GM23338 (cell line): ENCODE measurements around the gene KCTD17. TPM values are rescaled to one million over a fixed set of nuclear protein-coding genes. Genes with fewer than 3 reads are reported as not detected.
A peak's percentile ranks its signal among the peaks of the same experiment; 100 is the strongest.

Source experiments
- ATAC-seq: fragments of 200-7000 bp; cut with Tn5 transposase; 3 replicates; pipeline ENCODE4 v1.9.1; 2020
- DNase-seq: peaks from one replicate; pipeline ENCODE4 v3.0.0-alpha.2; 2015; ENCODE audit warnings: low spot score
- H2AFZ ChIP-seq: fragments of 200-600 bp; sonication (generic); 2 replicates; pipeline ENCODE4 v1.8.0; 2016; ENCODE audit warnings: antibody characterized with exemption, mild to moderate bottlenecking, moderate library complexity
- H3F3A ChIP-seq: fragments of 200-600 bp; sonication (generic); replicated peaks from 2 replicates; pipeline ENCODE4 v1.8.0; 2017; ENCODE audit warnings: antibody characterized with exemption, mixed run types, low read depth
- H3K27ac ChIP-seq: fragments of 200-600 bp; sonication (generic); 2 replicates; pipeline ENCODE4 v1.6.1; 2016; ENCODE audit warnings: low read depth
- H3K27me3 ChIP-seq: fragments of 200-600 bp; sonication (generic); 2 replicates; pipeline ENCODE4 v1.8.0; 2016; ENCODE audit warnings: mild to moderate bottlenecking, mixed run types, moderate library complexity; ENCODE audit not compliant: insufficient read depth
- H3K36me3 ChIP-seq: fragments of 200-600 bp; sonication (generic); 2 replicates; pipeline ENCODE4 v1.8.0; 2016; ENCODE audit warnings: mild to moderate bottlenecking; ENCODE audit not compliant: insufficient read depth
- H3K4me1 ChIP-seq: fragments of 200-600 bp; sonication (generic); 2 replicates; pipeline ENCODE4 v1.8.0; 2016; ENCODE audit warnings: mild to moderate bottlenecking, moderate library complexity; ENCODE audit not compliant: insufficient read depth
- H3K4me2 ChIP-seq: fragments of 200-600 bp; sonication (generic); 2 replicates; pipeline ENCODE4 v1.7.1; 2017; ENCODE audit warnings: mixed run types
- H3K4me3 ChIP-seq: fragments of 200-600 bp; sonication (generic); 2 replicates; pipeline ENCODE4 v1.6.1; 2016; ENCODE audit warnings: mixed run types
- H3K79me2 ChIP-seq: fragments of 200-600 bp; sonication (generic); replicated peaks from 2 replicates; pipeline ENCODE4 v1.8.0; 2017; ENCODE audit warnings: mild to moderate bottlenecking; ENCODE audit not compliant: insufficient read depth
- H3K9me2 ChIP-seq: fragments of 200-600 bp; sonication (generic); 2 replicates; pipeline ENCODE4 v1.8.0; 2017; ENCODE audit not compliant: insufficient read depth
- H4K20me1 ChIP-seq: fragments of 200-600 bp; sonication (generic); replicated peaks from 2 replicates; pipeline ENCODE4 v1.8.0; 2017; ENCODE audit warnings: mild to moderate bottlenecking; ENCODE audit not compliant: insufficient read depth
- H3K27ac Mint-ChIP-seq: 2 replicates; pipeline ENCODE4 v1.8.0; 2020; ENCODE audit warnings: inconsistent platforms, mild to moderate bottlenecking, moderate library complexity, mixed read lengths
- H3K27me3 Mint-ChIP-seq: 3 replicates; pipeline ENCODE4 v1.8.0; 2022; ENCODE audit warnings: low read depth, mild to moderate bottlenecking, moderate library complexity, mixed read lengths, inconsistent platforms; ENCODE audit not compliant: insufficient read depth, poor library complexity
- H3K36me3 Mint-ChIP-seq: 3 replicates; pipeline ENCODE4 v1.8.0; 2021; ENCODE audit warnings: low read depth, mild to moderate bottlenecking, inconsistent platforms, moderate library complexity, mixed read lengths
- H3K4me1 Mint-ChIP-seq: 3 replicates; pipeline ENCODE4 v1.8.0; 2020; ENCODE audit warnings: mild to moderate bottlenecking, inconsistent platforms, mixed read lengths
- H3K4me3 Mint-ChIP-seq: 3 replicates; pipeline ENCODE4 v1.8.0; 2021; ENCODE audit warnings: moderate library complexity, mild to moderate bottlenecking, inconsistent platforms, mixed read lengths
- H3K9me3 Mint-ChIP-seq: 3 replicates; pipeline ENCODE4 v1.8.0; 2020; ENCODE audit warnings: moderate library complexity, mild to moderate bottlenecking, inconsistent platforms, mixed read lengths
- EZH2 ChIP-seq: fragments of 200-600 bp; sonication (generic); IDR thresholded peaks from one replicate; pipeline ENCODE4 v1.8.0; 2017; ENCODE audit warnings: antibody characterized with exemption, mild to moderate bottlenecking, low read depth; ENCODE audit not compliant: unreplicated experiment
- JUNB ChIP-seq: IDR thresholded peaks from one replicate; pipeline ENCODE4 v1.6.1; 2016; ENCODE audit warnings: antibody characterized with exemption; ENCODE audit not compliant: unreplicated experiment
- NANOG ChIP-seq: IDR thresholded peaks from 2 replicates; pipeline ENCODE4 v1.6.1; 2016; ENCODE audit warnings: antibody characterized with exemption, borderline replicate concordance
- POLR2AphosphoS5 ChIP-seq: IDR thresholded peaks from 2 replicates; pipeline ENCODE4 v1.6.1; 2016; ENCODE audit warnings: antibody characterized with exemption, low read depth
- ZNF114 ChIP-seq: fragments of 250-450 bp; sonication (Bioruptor Pico); IDR thresholded peaks from 2 replicates; pipeline ENCODE4 v1.5.0; 2020; ENCODE audit warnings: mild to moderate bottlenecking, moderate library complexity
- ZNF331 ChIP-seq: fragments of 250-450 bp; sonication (Bioruptor Pico); IDR thresholded peaks from 2 replicates; pipeline ENCODE4 v1.5.0; 2020; ENCODE audit warnings: low read depth, mild to moderate bottlenecking, moderate library complexity
- polyA plus RNA-seq: library from polyadenylated mRNA; unstranded; fragments of >200 nt; fragmentation: Nextera tagmentation; extraction: Ambion mirVana; gene quantifications from 2 replicates; pipeline ENCODE4 v1.2.1, GENCODE V29; 2016
- total RNA-seq: library from RNA; depleted of rRNA; stranded (reverse); fragments of >200 nt; shearing (Covaris generic); gene quantifications from 2 replicates; pipeline ENCODE4 v1.2.3, GENCODE V29; 2014
- TF ChIP-seq, protein P1 (sequence below), 2 experiments: fragments of 200-600 bp in 1 of 2; sonication (generic) in 1 of 2; conservative IDR thresholded peaks; 2 replicates each; pipeline versions ENCODE4 v1.5.1 to v1.6.1; 2016 to 2017; ENCODE audit warnings: antibody characterized with exemption in 2 of 2, low read depth in 2 of 2, mild to moderate bottlenecking in 2 of 2, moderate library complexity in 1 of 2
- TF ChIP-seq, protein P2 (sequence below): IDR thresholded peaks from one replicate; pipeline ENCODE4 v1.6.1; 2018; ENCODE audit warnings: antibody characterized with exemption; ENCODE audit not compliant: unreplicated experiment
- TF ChIP-seq, protein P3 (sequence below): IDR thresholded peaks from 2 replicates; pipeline ENCODE4 v1.6.1; 2016; ENCODE audit warnings: antibody characterized with exemption

Gene KCTD17
- total and polyA plus RNA-seq, 2 experiments from 2014 or later: 25.1 to 35.0 TPM

DNA sequence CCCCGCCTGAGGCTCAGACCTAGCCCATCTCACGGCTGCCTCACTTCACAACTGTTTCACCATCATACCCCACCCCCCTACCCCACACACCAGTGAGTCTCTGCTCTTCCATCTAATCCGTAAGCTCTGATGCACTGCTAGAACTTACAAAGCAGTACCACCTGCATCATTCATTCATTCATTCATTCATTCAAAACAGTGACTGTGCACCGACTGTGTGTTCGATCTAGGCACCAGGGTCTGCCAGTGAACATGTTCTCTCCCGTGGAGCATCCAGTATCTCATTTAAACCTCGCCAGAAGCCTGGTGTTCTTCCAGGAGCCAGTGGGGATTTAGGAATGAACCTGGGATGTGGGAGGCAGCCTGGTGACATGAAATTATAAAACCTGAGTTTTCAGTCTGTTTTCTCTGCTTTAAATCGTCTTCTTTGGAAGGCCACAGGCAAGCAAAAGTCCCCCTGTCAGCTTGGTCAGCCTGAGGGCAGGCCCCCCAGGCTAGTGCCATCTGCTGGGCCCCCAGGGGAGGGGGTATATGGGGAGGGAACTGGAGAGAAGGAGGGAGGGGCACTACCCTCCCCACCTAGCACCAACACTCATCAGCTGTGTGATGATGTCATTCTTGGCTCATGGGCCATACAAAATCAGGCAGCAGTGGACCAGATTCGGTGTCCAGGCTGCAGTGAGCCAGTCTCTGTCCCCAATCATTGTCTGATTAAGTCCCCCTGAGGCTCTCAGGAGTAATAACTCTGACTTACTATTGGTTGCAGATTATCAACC, 39.6 kb downstream of the KCTD17 start:
- H2AFZ ChIP-seq: no peak overlapping the region

More for the DNA sequence above, 39.6 kb downstream of the KCTD17 start:
- Histone ChIP-seq H3K4me2 (no peak overlapping the region), H3K4me3 (no peak overlapping the region), H3F3A (no peaks in the 10 kb centered on the region), H3K79me2 (no peaks in the 10 kb centered on the region), H3K4me1 (no peaks in the 10 kb centered on the region; the same call in 1 of the 2 replicates), H3K9me2 (no peaks in the 10 kb centered on the region), H3K27ac (no peak overlapping the region), H3K36me3 (no peaks in the 10 kb centered on the region), H4K20me1 (no peaks in the 10 kb centered on the region), H3K27me3 (no peaks in the 10 kb centered on the region)
- ATAC-seq (peak; percentile 17; the same call in 1 of the 3 replicates), DNase-seq (no peak)
- no peaks in the 10 kb centered on the region; the same call in 2 of the 3 replicates for H3K9me3 Mint-ChIP-seq
- peaks cover 8% of the 10 kb centered on the region for H3K4me1 Mint-ChIP-seq
- H3K4me3 Mint-ChIP-seq: no peak overlapping the region
- H3K27me3 Mint-ChIP-seq: peaks cover 8% of the 10 kb centered on the region
- H3K27ac Mint-ChIP-seq: no peak overlapping the region
- H3K36me3 Mint-ChIP-seq: no peaks in the 10 kb centered on the region
- TF ChIP-seq, protein P1, sequence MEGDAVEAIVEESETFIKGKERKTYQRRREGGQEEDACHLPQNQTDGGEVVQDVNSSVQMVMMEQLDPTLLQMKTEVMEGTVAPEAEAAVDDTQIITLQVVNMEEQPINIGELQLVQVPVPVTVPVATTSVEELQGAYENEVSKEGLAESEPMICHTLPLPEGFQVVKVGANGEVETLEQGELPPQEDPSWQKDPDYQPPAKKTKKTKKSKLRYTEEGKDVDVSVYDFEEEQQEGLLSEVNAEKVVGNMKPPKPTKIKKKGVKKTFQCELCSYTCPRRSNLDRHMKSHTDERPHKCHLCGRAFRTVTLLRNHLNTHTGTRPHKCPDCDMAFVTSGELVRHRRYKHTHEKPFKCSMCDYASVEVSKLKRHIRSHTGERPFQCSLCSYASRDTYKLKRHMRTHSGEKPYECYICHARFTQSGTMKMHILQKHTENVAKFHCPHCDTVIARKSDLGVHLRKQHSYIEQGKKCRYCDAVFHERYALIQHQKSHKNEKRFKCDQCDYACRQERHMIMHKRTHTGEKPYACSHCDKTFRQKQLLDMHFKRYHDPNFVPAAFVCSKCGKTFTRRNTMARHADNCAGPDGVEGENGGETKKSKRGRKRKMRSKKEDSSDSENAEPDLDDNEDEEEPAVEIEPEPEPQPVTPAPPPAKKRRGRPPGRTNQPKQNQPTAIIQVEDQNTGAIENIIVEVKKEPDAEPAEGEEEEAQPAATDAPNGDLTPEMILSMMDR (conservative IDR thresholded peaks at IDR 0.05; ENCODE audit: low read depth in 2 of 2): no peak
- TF ChIP-seq POLR2AphosphoS5 (no peak), EZH2 (no peak), JUNB (no peak), NANOG (no peak), ZNF331 (CRISPR knock-in tag) (no peak), ZNF114 (CRISPR knock-in tag) (no peak)
- TF ChIP-seq, protein P2, sequence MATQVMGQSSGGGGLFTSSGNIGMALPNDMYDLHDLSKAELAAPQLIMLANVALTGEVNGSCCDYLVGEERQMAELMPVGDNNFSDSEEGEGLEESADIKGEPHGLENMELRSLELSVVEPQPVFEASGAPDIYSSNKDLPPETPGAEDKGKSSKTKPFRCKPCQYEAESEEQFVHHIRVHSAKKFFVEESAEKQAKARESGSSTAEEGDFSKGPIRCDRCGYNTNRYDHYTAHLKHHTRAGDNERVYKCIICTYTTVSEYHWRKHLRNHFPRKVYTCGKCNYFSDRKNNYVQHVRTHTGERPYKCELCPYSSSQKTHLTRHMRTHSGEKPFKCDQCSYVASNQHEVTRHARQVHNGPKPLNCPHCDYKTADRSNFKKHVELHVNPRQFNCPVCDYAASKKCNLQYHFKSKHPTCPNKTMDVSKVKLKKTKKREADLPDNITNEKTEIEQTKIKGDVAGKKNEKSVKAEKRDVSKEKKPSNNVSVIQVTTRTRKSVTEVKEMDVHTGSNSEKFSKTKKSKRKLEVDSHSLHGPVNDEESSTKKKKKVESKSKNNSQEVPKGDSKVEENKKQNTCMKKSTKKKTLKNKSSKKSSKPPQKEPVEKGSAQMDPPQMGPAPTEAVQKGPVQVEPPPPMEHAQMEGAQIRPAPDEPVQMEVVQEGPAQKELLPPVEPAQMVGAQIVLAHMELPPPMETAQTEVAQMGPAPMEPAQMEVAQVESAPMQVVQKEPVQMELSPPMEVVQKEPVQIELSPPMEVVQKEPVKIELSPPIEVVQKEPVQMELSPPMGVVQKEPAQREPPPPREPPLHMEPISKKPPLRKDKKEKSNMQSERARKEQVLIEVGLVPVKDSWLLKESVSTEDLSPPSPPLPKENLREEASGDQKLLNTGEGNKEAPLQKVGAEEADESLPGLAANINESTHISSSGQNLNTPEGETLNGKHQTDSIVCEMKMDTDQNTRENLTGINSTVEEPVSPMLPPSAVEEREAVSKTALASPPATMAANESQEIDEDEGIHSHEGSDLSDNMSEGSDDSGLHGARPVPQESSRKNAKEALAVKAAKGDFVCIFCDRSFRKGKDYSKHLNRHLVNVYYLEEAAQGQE: no peak
- TF ChIP-seq, protein P3, sequence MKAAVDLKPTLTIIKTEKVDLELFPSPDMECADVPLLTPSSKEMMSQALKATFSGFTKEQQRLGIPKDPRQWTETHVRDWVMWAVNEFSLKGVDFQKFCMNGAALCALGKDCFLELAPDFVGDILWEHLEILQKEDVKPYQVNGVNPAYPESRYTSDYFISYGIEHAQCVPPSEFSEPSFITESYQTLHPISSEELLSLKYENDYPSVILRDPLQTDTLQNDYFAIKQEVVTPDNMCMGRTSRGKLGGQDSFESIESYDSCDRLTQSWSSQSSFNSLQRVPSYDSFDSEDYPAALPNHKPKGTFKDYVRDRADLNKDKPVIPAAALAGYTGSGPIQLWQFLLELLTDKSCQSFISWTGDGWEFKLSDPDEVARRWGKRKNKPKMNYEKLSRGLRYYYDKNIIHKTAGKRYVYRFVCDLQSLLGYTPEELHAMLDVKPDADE: no peak
